Central memory CD4-positive, alpha-beta T cell (primary cell): ENCODE data around the gene ECEL1.

Source experiments
- DNase-seq: peaks from one replicate; pipeline ENCODE4 v3.0.0; 2022

ECEL1 gene

GRCh38 chr2:232483311-232483922, 4.2 kb downstream of the ECEL1 start:
- DNase-seq: no peak

DNA sequence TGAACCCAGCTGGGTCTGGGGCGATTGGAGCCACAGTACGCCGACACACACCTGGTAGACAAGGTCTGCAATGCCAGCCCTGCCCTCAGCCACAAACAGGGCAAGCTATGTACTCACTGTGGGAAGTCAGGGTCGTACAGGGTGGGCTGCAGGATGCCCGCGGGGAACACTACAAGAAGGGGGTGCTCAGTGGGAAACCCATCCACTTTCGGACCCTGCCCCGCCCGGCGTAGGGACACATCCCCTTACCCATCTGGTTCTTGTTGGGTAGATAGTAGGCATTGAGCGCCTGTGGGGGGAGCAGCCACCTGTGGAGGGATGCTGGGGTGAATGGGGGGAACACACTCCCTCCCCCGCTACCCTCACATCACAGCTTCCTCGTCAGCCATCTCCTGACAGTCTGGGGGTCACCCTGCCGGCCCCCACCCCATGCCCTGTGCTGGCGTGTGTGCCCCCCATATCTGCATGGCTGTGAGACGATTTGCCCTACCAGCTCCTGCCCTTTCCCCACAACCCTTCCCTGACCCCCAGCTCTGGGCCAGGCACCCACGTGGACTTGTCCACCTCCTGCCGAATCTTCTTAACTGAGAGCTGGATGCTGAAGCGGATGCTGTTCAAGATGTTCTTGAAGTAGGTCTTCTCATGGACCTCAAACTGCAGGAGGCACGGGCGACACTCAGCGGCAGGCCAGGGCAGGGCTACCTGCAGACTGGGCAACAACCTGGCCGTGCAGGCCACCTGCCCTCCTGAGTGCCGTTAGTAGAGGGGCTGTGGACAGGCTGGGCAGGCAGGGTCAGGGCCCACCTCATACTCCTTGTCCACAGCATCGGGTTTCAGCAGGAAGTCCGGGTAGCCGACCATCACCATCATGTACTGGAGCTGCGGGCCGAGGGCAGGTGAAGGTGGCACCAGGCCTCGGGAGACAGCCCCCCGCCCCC, 5.1 kb downstream of the ECEL1 start:
- no peak for DNase-seq

DNA sequence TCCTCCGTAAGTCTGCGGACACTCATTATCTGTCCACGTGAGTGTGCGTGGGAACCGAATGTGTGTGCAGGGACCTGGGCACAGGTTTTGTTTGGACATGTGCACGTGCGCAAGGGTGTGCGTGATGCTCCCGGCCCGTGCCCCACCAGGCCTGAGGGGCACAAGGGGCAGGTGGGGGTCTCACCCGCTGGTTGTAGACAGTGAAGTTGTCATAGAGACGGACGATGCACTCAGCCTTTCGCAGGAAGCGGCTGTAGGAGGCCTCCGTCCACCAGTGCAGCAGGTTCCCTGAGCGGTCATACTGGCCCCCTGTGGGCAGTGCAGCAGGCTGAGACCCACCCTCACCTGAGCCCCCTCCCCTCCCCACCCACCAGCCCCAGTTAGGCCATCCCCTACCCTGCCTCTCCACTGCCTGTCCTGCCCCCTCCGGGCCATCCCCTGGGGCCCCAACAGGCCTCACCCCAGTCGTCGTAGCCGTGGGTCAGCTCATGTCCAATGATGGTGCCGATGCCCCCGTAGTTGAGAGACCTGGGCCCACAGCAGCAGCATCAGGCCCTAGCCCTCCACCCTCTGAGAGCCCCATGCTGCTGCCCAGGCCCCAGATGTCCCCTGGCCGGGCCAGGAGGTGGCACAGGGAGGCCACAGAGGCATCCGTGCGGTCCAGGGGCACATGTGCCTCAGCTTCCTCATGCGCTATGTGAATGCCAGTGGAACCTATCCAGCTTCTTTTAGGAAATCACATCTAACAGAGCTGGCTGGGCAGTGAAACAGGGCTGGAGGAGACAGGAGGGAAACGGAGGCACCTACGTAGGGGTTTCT, 6.1 kb downstream of the ECEL1 start:
- no peak for DNase-seq

GRCh38 chr2:232480201-232481190, 7.1 kb downstream of the ECEL1 start:
- no peak for DNase-seq

GRCh38 chr2:232479341-232480200, 8.1 kb downstream of the ECEL1 start:
- DNase-seq: no peak

- no peak for DNase-seq
These were observed 8.9 kb downstream of the ECEL1 start for GRCh38 chr2:232478571-232479340.

- no peak for DNase-seq
These were observed 9.7 kb downstream of the ECEL1 start for GRCh38 chr2:232477751-232478510.

- no peak for DNase-seq
These were observed 10.8 kb downstream of the ECEL1 start for GRCh38 chr2:232476791-232477190.

GRCh38 chr2:232476045-232476444, 11.6 kb downstream of the ECEL1 start:
- no peak for DNase-seq

DNA sequence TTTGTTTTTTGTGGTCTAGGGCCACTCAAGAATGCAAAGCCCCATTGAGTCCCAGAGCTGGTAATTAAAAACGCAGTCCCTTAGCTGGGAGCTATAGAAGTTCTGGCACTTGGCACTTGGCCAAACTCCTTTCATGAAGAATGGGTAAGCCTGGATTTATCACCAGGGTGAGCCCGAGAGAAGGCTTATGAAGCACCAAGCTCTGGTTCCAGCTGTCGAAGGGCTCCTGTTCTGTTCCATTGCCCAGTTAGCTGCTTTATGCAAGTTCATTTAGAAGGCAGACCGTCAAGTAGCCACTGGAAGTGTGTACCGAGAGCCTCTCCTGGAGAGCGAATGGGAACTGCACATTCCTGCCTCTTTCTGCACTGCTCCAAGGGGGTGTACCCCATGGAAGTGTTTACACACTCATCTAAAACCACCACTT, 14.2 kb downstream of the ECEL1 start:
- no peak for DNase-seq

- DNase-seq: no peak
These were observed 21.4 kb downstream of the ECEL1 start for GRCh38 chr2:232466221-232466620.

DNA sequence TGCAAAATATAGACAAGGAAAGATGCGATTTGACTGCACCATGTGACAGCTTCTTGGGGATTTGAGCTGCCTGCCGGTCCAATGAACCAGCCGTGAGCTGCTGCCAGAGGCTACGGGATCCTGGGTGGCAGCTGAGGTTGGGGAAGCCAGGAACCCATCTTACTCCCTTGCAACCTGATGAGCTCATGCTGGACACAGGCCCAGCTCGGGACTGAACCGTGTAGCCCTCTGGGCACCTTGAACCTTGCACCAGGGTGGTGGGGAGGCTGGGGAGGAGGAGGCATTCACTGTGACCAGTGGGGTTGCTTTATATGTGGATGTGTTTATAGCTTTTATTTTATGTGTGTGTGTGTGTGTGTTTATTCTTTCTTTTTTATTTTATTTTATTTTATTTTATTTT, 22.6 kb downstream of the ECEL1 start:
- DNase-seq: no peak

DNA sequence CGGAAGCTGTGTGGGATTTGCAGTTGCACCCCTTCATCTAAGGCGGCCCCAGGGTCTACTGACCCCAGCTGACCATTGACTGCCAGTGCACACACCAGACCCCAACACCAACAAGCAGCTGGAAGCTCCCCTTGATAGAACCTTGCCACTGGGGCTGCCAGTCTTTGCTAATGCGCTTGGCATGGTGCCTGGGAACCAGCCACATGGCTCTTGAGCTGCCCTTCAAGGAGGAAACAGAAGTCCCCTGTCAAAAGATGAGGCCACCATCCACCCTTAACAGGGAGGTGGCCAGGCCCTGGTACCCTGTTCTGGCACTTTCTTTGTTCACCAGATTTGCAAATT, 23.1 kb downstream of the ECEL1 start:
- no peak for DNase-seq

GRCh38 chr2:232463701-232464543, 23.7 kb downstream of the ECEL1 start:
- DNase-seq: no peak

GRCh38 chr2:232460171-232460570, 27.5 kb downstream of the ECEL1 start:
- no peak for DNase-seq

- DNase-seq: no peak
These were observed 28.1 kb downstream of the ECEL1 start for GRCh38 chr2:232459419-232460035.

GRCh38 chr2:232458661-232459418, 28.8 kb downstream of the ECEL1 start:
- DNase-seq: no peak
